ENCODE results near the gene GPR68.

DNA sequence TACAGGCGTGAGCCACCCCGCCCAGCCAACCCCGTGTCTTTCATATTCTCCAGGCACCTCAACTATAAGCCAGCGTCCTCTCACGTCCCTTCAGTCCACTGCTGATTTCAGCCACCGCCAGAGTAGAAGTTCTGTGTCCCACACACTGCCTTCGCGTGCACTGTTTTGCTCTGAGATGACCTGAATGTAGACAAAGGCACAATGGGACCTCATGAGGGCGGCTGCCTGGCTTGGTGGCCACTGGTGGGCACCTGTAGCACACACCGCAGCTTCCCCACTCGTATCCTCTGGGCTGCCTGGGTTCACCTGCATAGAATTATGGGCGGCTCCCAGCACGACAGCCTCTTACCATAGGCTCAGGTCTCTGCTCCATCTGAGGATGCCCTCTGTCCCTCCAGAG is 57.2 kb downstream of the GPR68 start:
- TF ChIP-seq, protein P1, sequence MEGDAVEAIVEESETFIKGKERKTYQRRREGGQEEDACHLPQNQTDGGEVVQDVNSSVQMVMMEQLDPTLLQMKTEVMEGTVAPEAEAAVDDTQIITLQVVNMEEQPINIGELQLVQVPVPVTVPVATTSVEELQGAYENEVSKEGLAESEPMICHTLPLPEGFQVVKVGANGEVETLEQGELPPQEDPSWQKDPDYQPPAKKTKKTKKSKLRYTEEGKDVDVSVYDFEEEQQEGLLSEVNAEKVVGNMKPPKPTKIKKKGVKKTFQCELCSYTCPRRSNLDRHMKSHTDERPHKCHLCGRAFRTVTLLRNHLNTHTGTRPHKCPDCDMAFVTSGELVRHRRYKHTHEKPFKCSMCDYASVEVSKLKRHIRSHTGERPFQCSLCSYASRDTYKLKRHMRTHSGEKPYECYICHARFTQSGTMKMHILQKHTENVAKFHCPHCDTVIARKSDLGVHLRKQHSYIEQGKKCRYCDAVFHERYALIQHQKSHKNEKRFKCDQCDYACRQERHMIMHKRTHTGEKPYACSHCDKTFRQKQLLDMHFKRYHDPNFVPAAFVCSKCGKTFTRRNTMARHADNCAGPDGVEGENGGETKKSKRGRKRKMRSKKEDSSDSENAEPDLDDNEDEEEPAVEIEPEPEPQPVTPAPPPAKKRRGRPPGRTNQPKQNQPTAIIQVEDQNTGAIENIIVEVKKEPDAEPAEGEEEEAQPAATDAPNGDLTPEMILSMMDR (IDR thresholded peaks at IDR 0.05; ENCODE audit: poor library complexity): no peak
- TF ChIP-seq EZH2 (IDR thresholded peaks at IDR 0.05; ENCODE audit: borderline replicate concordance) (no peak), EZH2phosphoT487 (IDR thresholded peaks at IDR 0.05; ENCODE audit: low read depth, severe bottlenecking, unreplicated experiment) (no peak)
